Parathyroid adenoma (tissue), 2 donors: Measurements from ENCODE around the gene GFI1.
"Not testable (repeated sequence)": the region's sequence is repeated elsewhere in the genome, so short reads cannot be mapped to it uniquely, and the experiment has no call there.

ENCODE experiments used
- H2AFZ ChIP-seq: fragments of 300-600 bp; sonication (generic); one replicate; pipeline ENCODE4 v1.7.0; 2017; ENCODE audit warnings: antibody characterized with exemption, mild to moderate bottlenecking
- H3K27ac ChIP-seq: fragments of 300-600 bp; sonication (generic); one replicate; pipeline ENCODE4 v1.7.0; 2017
- H3K27me3 ChIP-seq: fragments of 300-600 bp; sonication (generic); one replicate; pipeline ENCODE4 v1.7.0; 2017; ENCODE audit warnings: low read length; ENCODE audit not compliant: control insufficient read depth, insufficient read depth
- H3K36me3 ChIP-seq: fragments of 300-600 bp; sonication (generic); one replicate; pipeline ENCODE4 v1.7.0; 2017; ENCODE audit warnings: low read length; ENCODE audit not compliant: control insufficient read depth, insufficient read depth
- H3K4me1 ChIP-seq: fragments of 300-600 bp; sonication (generic); one replicate; pipeline ENCODE4 v1.7.0; 2017; ENCODE audit warnings: control low read depth
- H3K4me2 ChIP-seq: fragments of 300-600 bp; sonication (generic); one replicate; pipeline ENCODE4 v1.7.0; 2017; ENCODE audit warnings: low read length
- H3K4me3 ChIP-seq: fragments of 300-600 bp; sonication (generic); one replicate; pipeline ENCODE4 v1.7.0; 2017; ENCODE audit warnings: low read depth, low read length
- H3K79me2 ChIP-seq: fragments of 300-600 bp; sonication (generic); one replicate; pipeline ENCODE4 v1.7.0; 2017; ENCODE audit warnings: control low read depth
- H3K9ac ChIP-seq: fragments of 300-600 bp; sonication (generic); one replicate; pipeline ENCODE4 v1.7.0; 2017; ENCODE audit warnings: mild to moderate bottlenecking
- H3K9me3 ChIP-seq: fragments of 300-600 bp; sonication (generic); one replicate; pipeline ENCODE4 v1.7.0; 2017; ENCODE audit warnings: low read length; ENCODE audit not compliant: control insufficient read depth
- TF ChIP-seq, protein P1 (sequence below): fragments of 300-600 bp; sonication (generic); IDR thresholded peaks from one replicate; pipeline ENCODE4 v1.7.0; 2017; ENCODE audit warnings: antibody characterized with exemption, mild to moderate bottlenecking
- donor health status: primary hyperparathyroidism.

The GFI1 gene

DNA sequence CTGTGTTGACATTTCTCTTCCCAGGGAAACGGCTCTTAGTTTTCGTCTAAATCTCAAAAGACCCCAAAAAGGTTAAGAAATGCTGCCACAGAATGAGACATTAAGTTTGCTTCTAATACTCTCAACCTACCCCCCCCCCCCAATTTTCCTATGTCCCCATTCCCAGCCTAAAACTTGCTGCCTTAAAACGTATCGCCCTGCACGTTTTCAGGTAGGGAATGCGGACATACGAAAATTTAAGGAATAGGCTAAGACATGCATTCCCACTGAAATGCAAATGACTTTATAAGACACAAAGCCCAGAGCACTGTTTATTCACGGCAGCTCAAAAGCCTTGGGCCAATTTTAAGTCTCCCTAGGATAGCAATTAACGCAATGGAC lies 45.4 kb downstream of the GFI1 start:
- H2AFZ ChIP-seq, result no peak overlapping the region

DNA sequence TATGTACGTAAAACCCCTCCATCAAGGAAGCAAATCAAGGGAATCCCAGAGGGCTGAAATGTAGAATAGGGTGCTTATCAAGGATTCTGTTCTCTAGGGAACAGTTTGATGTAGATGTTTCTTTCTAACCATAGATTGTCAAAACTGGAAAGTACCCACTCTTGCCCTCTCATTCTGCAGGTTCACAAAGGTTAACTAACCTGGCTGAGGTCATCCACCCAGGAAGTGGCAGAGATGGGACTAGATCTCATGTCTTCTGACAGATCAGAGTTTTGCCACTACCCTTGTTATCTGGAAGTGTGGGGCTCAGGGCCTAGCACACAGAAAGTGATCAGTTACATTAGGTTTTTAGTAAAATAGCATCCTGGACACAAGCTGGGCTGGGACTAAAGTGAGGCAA lies 47.4 kb downstream of the GFI1 start:
- Histone ChIP-seq H3K9ac (no peak overlapping the region), H3K27ac (no peak overlapping the region), H3K4me2 (no peak overlapping the region), H3K36me3 (no peaks in the 10 kb centered on the region), H3K27me3 (no peaks in the 10 kb centered on the region), H2AFZ (no peak overlapping the region), H3K4me3 (no peak overlapping the region), H3K9me3 (no peaks in the 10 kb centered on the region), H3K79me2 (no peaks in the 10 kb centered on the region), H3K4me1 (no peaks in the 10 kb centered on the region)
- TF ChIP-seq, protein P1, sequence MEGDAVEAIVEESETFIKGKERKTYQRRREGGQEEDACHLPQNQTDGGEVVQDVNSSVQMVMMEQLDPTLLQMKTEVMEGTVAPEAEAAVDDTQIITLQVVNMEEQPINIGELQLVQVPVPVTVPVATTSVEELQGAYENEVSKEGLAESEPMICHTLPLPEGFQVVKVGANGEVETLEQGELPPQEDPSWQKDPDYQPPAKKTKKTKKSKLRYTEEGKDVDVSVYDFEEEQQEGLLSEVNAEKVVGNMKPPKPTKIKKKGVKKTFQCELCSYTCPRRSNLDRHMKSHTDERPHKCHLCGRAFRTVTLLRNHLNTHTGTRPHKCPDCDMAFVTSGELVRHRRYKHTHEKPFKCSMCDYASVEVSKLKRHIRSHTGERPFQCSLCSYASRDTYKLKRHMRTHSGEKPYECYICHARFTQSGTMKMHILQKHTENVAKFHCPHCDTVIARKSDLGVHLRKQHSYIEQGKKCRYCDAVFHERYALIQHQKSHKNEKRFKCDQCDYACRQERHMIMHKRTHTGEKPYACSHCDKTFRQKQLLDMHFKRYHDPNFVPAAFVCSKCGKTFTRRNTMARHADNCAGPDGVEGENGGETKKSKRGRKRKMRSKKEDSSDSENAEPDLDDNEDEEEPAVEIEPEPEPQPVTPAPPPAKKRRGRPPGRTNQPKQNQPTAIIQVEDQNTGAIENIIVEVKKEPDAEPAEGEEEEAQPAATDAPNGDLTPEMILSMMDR, result no peak

More for the DNA sequence above, 45.4 kb downstream of the GFI1 start:
- TF ChIP-seq, protein P1, result no peak
- H3K4me3 ChIP-seq, result no peak overlapping the region
- no peaks in the 10 kb centered on the region for H3K27me3 ChIP-seq
- no peaks in the 10 kb centered on the region for H3K36me3 ChIP-seq
- no peak overlapping the region for H3K4me2 ChIP-seq
- no peak overlapping the region for H3K9ac ChIP-seq
- H3K9me3 ChIP-seq, result no peaks in the 10 kb centered on the region
- no peaks in the 10 kb centered on the region for H3K79me2 ChIP-seq
- no peak overlapping the region for H3K27ac ChIP-seq
- no peaks in the 10 kb centered on the region for H3K4me1 ChIP-seq

DNA sequence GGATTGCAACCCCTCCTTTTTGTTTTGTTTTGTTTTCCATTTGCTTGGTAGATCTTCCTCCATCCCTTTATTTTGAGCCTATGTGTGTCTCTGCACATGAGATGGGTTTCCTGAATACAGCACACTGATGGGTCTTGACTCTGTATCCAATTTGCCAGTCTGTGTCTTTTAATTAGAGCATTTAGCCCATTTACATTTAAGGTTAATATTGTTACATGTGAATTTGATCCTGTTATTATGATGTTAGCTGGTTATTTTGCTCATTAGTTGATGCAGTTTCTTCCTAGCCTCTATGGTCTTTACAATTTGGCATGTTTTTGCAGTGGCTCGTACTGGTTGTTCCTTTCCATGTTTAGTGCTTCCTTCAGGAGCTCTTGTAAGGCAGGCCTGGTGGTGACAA lies 52.2 kb downstream of the GFI1 start:
- not testable (repeated sequence) for H3K4me1 ChIP-seq, H3K9ac ChIP-seq, H3K27ac ChIP-seq, H3K36me3 ChIP-seq, H3K4me3 ChIP-seq, H3K4me2 ChIP-seq, H3K79me2 ChIP-seq, H2AFZ ChIP-seq, H3K9me3 ChIP-seq, H3K27me3 ChIP-seq

DNA sequence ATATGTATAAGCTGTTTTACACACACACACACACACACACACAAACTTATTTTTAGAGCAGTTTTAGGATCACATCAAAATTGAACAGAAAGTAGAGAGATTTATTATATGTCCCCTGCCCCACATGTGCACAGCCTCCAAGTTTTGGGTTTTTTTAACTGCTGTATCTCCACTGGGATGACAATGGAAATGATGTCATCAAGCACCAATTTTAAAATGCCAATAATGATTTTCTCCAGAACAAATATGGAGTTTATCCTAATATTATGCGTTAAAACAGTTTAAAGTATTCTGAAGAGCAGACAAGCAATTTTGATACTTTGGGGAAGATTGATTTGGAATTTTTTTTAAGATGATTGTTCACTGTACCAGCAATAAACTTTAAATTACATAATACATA lies 56.7 kb downstream of the GFI1 start:
- Histone ChIP-seq H3K27me3 (no peaks in the 10 kb centered on the region), H3K4me1 (no peaks in the 10 kb centered on the region), H3K27ac (no peak overlapping the region), H3K9me3 (no peaks in the 10 kb centered on the region), H3K9ac (no peak overlapping the region), H2AFZ (no peak overlapping the region), H3K79me2 (no peaks in the 10 kb centered on the region), H3K4me2 (no peak overlapping the region), H3K4me3 (no peak overlapping the region), H3K36me3 (no peaks in the 10 kb centered on the region)
- TF ChIP-seq, protein P1, result no peak

DNA sequence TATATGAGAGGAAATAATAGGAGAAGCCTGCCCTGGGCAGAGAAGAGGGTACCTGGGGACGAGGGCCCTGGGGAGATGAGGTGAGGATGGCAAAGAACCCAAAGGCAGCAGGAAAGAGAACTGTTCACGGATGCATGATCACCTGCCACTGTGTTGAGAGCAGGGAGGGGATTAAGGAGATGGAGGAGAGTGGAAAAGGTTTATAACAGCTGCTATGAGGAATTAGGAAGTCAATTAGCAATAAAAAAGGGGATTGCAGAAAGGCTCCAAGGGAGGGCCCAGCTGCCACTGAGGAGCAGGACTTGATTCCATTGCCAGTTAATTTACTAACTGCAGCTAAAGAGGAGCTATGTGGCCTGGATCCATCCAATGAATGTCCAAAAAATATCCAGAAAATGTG lies 61.1 kb downstream of the GFI1 start:
- Histone ChIP-seq H3K4me1 (no peaks in the 10 kb centered on the region), H2AFZ (no peak overlapping the region), H3K9ac (no peak overlapping the region), H3K27ac (no peak overlapping the region), H3K36me3 (no peaks in the 10 kb centered on the region), H3K4me3 (no peak overlapping the region), H3K9me3 (no peaks in the 10 kb centered on the region), H3K4me2 (no peak overlapping the region), H3K79me2 (no peaks in the 10 kb centered on the region), H3K27me3 (no peaks in the 10 kb centered on the region)
- TF ChIP-seq, protein P1, result no peak
